IMR-90 (cell line): ENCODE results near the gene F2. TPM values are rescaled to one million over a fixed set of nuclear protein-coding genes. Genes with fewer than 3 reads are reported as not detected.

Experiments
- ATAC-seq: fragments of 200-7000 bp; cut with Tn5 transposase; 2 replicates; pipeline ENCODE4 v1.9.1; 2020; ENCODE audit warnings: low read depth, mild to moderate bottlenecking, moderate library complexity
- BruUV-seq: library from RNA; stranded (reverse); fragments of 400-500 nt; replicated peaks from 2 replicates; lab custom pipeline; 2021; lab: Mats Ljungman, UMichigan
- CTCF ChIA-PET: fragments of 300-600 bp; formaldehyde crosslinking; extraction: SDS; loops from one replicate; lab custom pipeline; 2021; ENCODE audit warnings: antibody characterized with exemption; lab: Yijun Ruan, JAX
- POLR2A ChIA-PET: fragments of 300-600 bp; sonication (Branson Sonifier 250); formaldehyde crosslinking; loops from one replicate; lab custom pipeline; 2022; ENCODE audit warnings: antibody characterized with exemption; ENCODE audit not compliant: unreplicated experiment; lab: Charles Lee
- DNase-seq: peaks from one replicate; pipeline ENCODE4 v3.0.0; 2013
- H2AFZ ChIP-seq: replicated peaks from 2 replicates; pipeline ENCODE3; 2013; ENCODE audit warnings: low read length, mild to moderate bottlenecking; ENCODE audit not compliant: poor library complexity
- H2AK5ac ChIP-seq: 2 replicates; pipeline ENCODE4 v1.6.1; 2013; ENCODE audit warnings: low read depth, low read length, inconsistent platforms
- H2AK9ac ChIP-seq: replicated peaks from 2 replicates; pipeline ENCODE3; 2013; ENCODE audit warnings: mild to moderate bottlenecking, low read depth, low read length, moderate library complexity; ENCODE audit not compliant: poor library complexity
- H2BK120ac ChIP-seq: 2 replicates; pipeline ENCODE4 v1.6.1; 2013; ENCODE audit warnings: low read depth, low read length, inconsistent platforms
- H2BK15ac ChIP-seq: 3 replicates; pipeline ENCODE4 v1.6.1; 2013; ENCODE audit warnings: low read depth, low read length, inconsistent platforms
- H2BK20ac ChIP-seq: 2 replicates; pipeline ENCODE4 v1.6.1; 2013; ENCODE audit warnings: low read depth, mild to moderate bottlenecking, inconsistent platforms, low read length, moderate library complexity
- H2BK5ac ChIP-seq: 2 replicates; pipeline ENCODE4 v1.6.1; 2013; ENCODE audit warnings: mild to moderate bottlenecking, low read depth, low read length, inconsistent platforms; ENCODE audit not compliant: poor library complexity, severe bottlenecking
- H3K14ac ChIP-seq: replicated peaks from 2 replicates; pipeline ENCODE4 v1.6.1; 2013; ENCODE audit warnings: low read depth, low read length, inconsistent platforms
- H3K18ac ChIP-seq: 2 replicates; pipeline ENCODE4 v1.6.1; 2013; ENCODE audit warnings: low read depth, low read length, control low read depth
- H3K23ac ChIP-seq: 2 replicates; pipeline ENCODE4 v1.6.1; 2013; ENCODE audit warnings: low read depth, low read length, inconsistent platforms
- H3K27ac ChIP-seq: 2 replicates; pipeline ENCODE4 v1.5.1; 2013; ENCODE audit warnings: mild to moderate bottlenecking, control low read depth, low read length; ENCODE audit not compliant: insufficient read depth
- H3K27me3 ChIP-seq: 2 replicates; pipeline ENCODE4 v1.6.1; 2013; ENCODE audit warnings: low read length; ENCODE audit not compliant: control insufficient read depth, insufficient read depth
- H3K36me3 ChIP-seq: 2 replicates; pipeline ENCODE4 v1.6.1; 2013; ENCODE audit warnings: low read length, mixed read lengths; ENCODE audit not compliant: control insufficient read depth, insufficient read depth
- H3K4ac ChIP-seq: 2 replicates; pipeline ENCODE4 v1.6.1; 2013; ENCODE audit warnings: low read depth, low read length, inconsistent platforms
- H3K4me1 ChIP-seq: 2 replicates; pipeline ENCODE4 v1.6.1; 2013; ENCODE audit warnings: low read length, mixed read lengths; ENCODE audit not compliant: control insufficient read depth, insufficient read depth
- H3K4me2 ChIP-seq: 2 replicates; pipeline ENCODE4 v1.6.1; 2013; ENCODE audit warnings: low read depth, mild to moderate bottlenecking, control low read depth, low read length, moderate library complexity
- H3K4me3 ChIP-seq: 2 replicates; pipeline ENCODE4 v1.5.1; 2013; ENCODE audit warnings: low read depth, mild to moderate bottlenecking, control low read depth, low read length, moderate library complexity; ENCODE audit not compliant: insufficient read depth
- H3K56ac ChIP-seq: 2 replicates; pipeline ENCODE4 v1.6.1; 2013; ENCODE audit warnings: low read length, inconsistent platforms; ENCODE audit not compliant: insufficient read depth; ENCODE audit errors: extremely low read depth
- H3K79me1 ChIP-seq, 2 experiments: 2 replicates each; pipeline ENCODE4 v1.6.1; 2013; ENCODE audit warnings: low read length in 2 of 2, inconsistent platforms in 1 of 2, low read depth in 1 of 2
- H3K9ac ChIP-seq: 2 replicates; pipeline ENCODE4 v1.6.1; 2013; ENCODE audit warnings: low read depth, low read length, control low read depth
- H3K9me1 ChIP-seq: 2 replicates; pipeline ENCODE4 v1.6.1; 2013; ENCODE audit warnings: low read length, inconsistent platforms; ENCODE audit not compliant: insufficient read depth
- H3K9me3 ChIP-seq: 2 replicates; pipeline ENCODE4 v1.6.1; 2013; ENCODE audit warnings: low read length; ENCODE audit not compliant: control insufficient read depth, insufficient read depth
- H4K20me1 ChIP-seq: 2 replicates; pipeline ENCODE4 v1.6.1; 2013; ENCODE audit warnings: low read length, inconsistent platforms; ENCODE audit not compliant: insufficient read depth
- H4K5ac ChIP-seq: 2 replicates; pipeline ENCODE4 v1.6.1; 2013; ENCODE audit warnings: mild to moderate bottlenecking, low read depth, low read length, control low read depth
- H4K8ac ChIP-seq, 2 experiments: 2 replicates each; pipeline ENCODE4 v1.6.1; 2013; ENCODE audit warnings: low read depth in 2 of 2, low read length in 2 of 2, control low read depth in 1 of 2, inconsistent platforms in 1 of 2
- H4K91ac ChIP-seq: 2 replicates; pipeline ENCODE4 v1.6.1; 2013; ENCODE audit warnings: low read depth, low read length, inconsistent platforms; ENCODE audit not compliant: insufficient read depth
- BHLHE40 ChIP-seq: fragments of 150-350 bp; IDR thresholded peaks from 2 replicates; pipeline ENCODE4 v1.6.1; 2016; ENCODE audit warnings: mild to moderate bottlenecking, low read depth, low read length
- CHD1 ChIP-seq: IDR thresholded peaks from 2 replicates; pipeline ENCODE4 v1.6.1; 2012; ENCODE audit warnings: low read depth, low read length, improper control_type of control experiment
- FOS ChIP-seq: fragments of 150-350 bp; IDR thresholded peaks from 2 replicates; pipeline ENCODE4 v1.6.1; 2016; ENCODE audit warnings: low read depth, low read length
- MAFK ChIP-seq: IDR thresholded peaks from 2 replicates; pipeline ENCODE4 v1.6.1; 2012; ENCODE audit warnings: low read depth, low read length, improper control_type of control experiment
- MAZ ChIP-seq: IDR thresholded peaks from 2 replicates; pipeline ENCODE4 v1.6.1; 2012; ENCODE audit warnings: low read depth, mild to moderate bottlenecking, low read length, improper control_type of control experiment, moderate library complexity, borderline replicate concordance
- MXI1 ChIP-seq: IDR thresholded peaks from 2 replicates; pipeline ENCODE4 v1.6.1; 2012; ENCODE audit warnings: low read depth, mild to moderate bottlenecking, low read length, moderate library complexity, borderline replicate concordance
- NFE2L2 ChIP-seq: fragments of 150-350 bp; IDR thresholded peaks from 2 replicates; pipeline ENCODE4 v1.6.1; 2016; ENCODE audit warnings: low read depth, mild to moderate bottlenecking, low read length
- POLR2A ChIP-seq: IDR thresholded peaks from 2 replicates; pipeline ENCODE4 v1.6.1; 2012; ENCODE audit warnings: mild to moderate bottlenecking, low read depth, low read length
- RAD21 ChIP-seq: IDR thresholded peaks from 2 replicates; pipeline ENCODE4 v1.6.1; 2012; ENCODE audit warnings: low read length, improper control_type of control experiment
- RCOR1 ChIP-seq: IDR thresholded peaks from 2 replicates; pipeline ENCODE4 v1.6.1; 2012; ENCODE audit warnings: mild to moderate bottlenecking, low read length, improper control_type of control experiment; ENCODE audit not compliant: insufficient replicate concordance
- RFX5 ChIP-seq: IDR thresholded peaks from 2 replicates; pipeline ENCODE4 v1.8.0; 2012; ENCODE audit warnings: low read depth, mild to moderate bottlenecking, low read length, moderate library complexity
- SMC3 ChIP-seq: fragments of 150-350 bp; IDR thresholded peaks from 2 replicates; pipeline ENCODE4 v1.6.1; 2016; ENCODE audit warnings: low read depth, mild to moderate bottlenecking, antibody characterized with exemption, low read length, moderate library complexity
- WGBS, 2 experiments: methylation state at CpG; one replicate each; pipeline versions ENCODE4 v1.1.5 to v1.1.7; 2013; ENCODE audit warnings: missing lambda C conversion rate in 2 of 2; ENCODE audit not compliant: insufficient read length in 1 of 2; ENCODE audit errors: extremely low coverage in 2 of 2; 5-methylcytosine and 5-hydroxymethylcytosine counted together
- dilution Hi-C: fragments of 300-500 bp; cut with HindIII; formaldehyde crosslinking; loops from one replicate; pipeline ENCODE4 v1.14.3; 2018; ENCODE audit warnings: low sequenced_read_pairs; ENCODE audit not compliant: unreplicated experiment
- in situ Hi-C: fragments of 300-500 bp; cut with MboI; formaldehyde crosslinking; loops from 3 replicates; pipeline ENCODE4 v1.14.3; 2019; ENCODE audit warnings: low sequenced_read_pairs, inconsistent platforms, mixed read lengths
- intact Hi-C: fragments of 100-400 bp; cut with micrococcal nuclease; formaldehyde crosslinking; loops from 2 replicates; pipeline ENCODE4 v1.10.0; 2022
- polyA plus RNA-seq, 3 experiments: library from polyadenylated mRNA; depleted of rRNA; stranded (reverse); fragments of >200 nt; gene quantifications; 2 replicates each; pipeline ENCODE4 v1.2.3, GENCODE V29; 2012; ENCODE audit warnings: low replicate concordance in 1 of 3
- total RNA-seq: library from RNA; depleted of rRNA; stranded (reverse); fragments of >200 nt; gene quantifications from 2 replicates; pipeline ENCODE4 v1.2.3, GENCODE V29; 2012
- TF ChIP-seq, protein P1 (sequence below): conservative IDR thresholded peaks from 2 replicates; pipeline ENCODE4 v1.5.1; 2012; ENCODE audit warnings: mild to moderate bottlenecking, low read depth, low read length, improper control_type of control experiment
- TF ChIP-seq, protein P2 (sequence below): fragments of 150-350 bp; IDR thresholded peaks from 2 replicates; pipeline ENCODE4 v1.6.1; 2016; ENCODE audit warnings: low read depth, mild to moderate bottlenecking, low read length, moderate library complexity, borderline replicate concordance

F2 gene
- total and polyA plus RNA-seq, 2 of the 4 experiments (the other 2 are of a cell fraction) = not detected

DNA sequence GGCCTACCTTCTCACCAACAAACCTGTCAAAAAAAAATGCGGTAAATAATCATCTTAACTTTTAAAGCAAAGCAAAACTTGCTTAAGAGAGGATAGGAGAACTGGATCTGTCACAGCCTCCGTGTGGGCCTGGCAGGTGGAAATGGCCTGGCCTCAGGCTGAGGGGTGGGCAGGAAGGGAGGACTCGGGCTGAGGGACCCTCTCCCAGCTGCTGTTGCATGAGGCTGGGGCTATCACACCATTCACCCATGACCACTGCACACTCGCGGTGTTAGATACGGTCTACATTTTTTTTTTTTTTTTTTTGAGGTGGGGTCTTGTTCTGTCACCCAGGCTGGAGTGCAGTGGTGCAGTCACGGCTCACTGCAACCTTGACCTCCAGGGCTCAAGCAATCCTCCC, 43.1 kb upstream of the F2 start:
- Histone ChIP-seq H3K79me1 (peaks cover 0 to 8% of the 10 kb centered on the region in 2 experiments; a peak in 1 of 4 replicates), H3K9me1 (peaks cover 8% of the 10 kb centered on the region; the same call in 1 of the 2 replicates), H3K36me3 (peaks cover 60% of the 10 kb centered on the region), H3K9ac (no peak overlapping the region), H3K4me3 (no peak overlapping the region), H3K56ac (no peak overlapping the region), H2AK5ac (no peak overlapping the region), H2BK15ac (no peak overlapping the region), H3K23ac (no peak overlapping the region), H3K4me1 (peaks cover 10% of the 10 kb centered on the region), H2BK120ac (no peak overlapping the region), H3K14ac (no peak overlapping the region), H3K27me3 (no peaks in the 10 kb centered on the region), H2BK20ac (no peak overlapping the region), H4K20me1 (0 out of 2 replicates have a peak, but pooled peaks cover 3% of the 10 kb centered on the region), H2AFZ (no peak overlapping the region), H3K4me2 (no peak overlapping the region), H4K8ac (peak overlapping the region in 1 of 2 experiments; percentile 56; a peak in 1 of 4 replicates), H4K5ac (peak overlapping the region; percentile 77), H3K9me3 (no peaks in the 10 kb centered on the region), H4K91ac (peak overlapping the region; percentile 8; the same call in 1 of the 2 replicates), H3K4ac (peak overlapping the region; percentile 82; the same call in 1 of the 2 replicates), H2AK9ac (peak overlapping the region; percentile 74), H3K18ac (peak overlapping the region; percentile 16), H2BK5ac (peak overlapping the region; percentile 40), H3K27ac (peak overlapping the region; percentile 8; the same call in 1 of the 2 replicates)
- BruUV-seq = no TSS peak
- TF ChIP-seq MAFK (no peak), RAD21 (no peak), CHD1 (no peak), MAZ (no peak), RFX5 (no peak), RCOR1 (no peak), POLR2A (no peak), BHLHE40 (no peak), FOS (no peak), SMC3 (no peak), MXI1 (no peak), NFE2L2 (no peak)
- TF ChIP-seq, protein P1, sequence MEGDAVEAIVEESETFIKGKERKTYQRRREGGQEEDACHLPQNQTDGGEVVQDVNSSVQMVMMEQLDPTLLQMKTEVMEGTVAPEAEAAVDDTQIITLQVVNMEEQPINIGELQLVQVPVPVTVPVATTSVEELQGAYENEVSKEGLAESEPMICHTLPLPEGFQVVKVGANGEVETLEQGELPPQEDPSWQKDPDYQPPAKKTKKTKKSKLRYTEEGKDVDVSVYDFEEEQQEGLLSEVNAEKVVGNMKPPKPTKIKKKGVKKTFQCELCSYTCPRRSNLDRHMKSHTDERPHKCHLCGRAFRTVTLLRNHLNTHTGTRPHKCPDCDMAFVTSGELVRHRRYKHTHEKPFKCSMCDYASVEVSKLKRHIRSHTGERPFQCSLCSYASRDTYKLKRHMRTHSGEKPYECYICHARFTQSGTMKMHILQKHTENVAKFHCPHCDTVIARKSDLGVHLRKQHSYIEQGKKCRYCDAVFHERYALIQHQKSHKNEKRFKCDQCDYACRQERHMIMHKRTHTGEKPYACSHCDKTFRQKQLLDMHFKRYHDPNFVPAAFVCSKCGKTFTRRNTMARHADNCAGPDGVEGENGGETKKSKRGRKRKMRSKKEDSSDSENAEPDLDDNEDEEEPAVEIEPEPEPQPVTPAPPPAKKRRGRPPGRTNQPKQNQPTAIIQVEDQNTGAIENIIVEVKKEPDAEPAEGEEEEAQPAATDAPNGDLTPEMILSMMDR = no peak
- TF ChIP-seq, protein P2, sequence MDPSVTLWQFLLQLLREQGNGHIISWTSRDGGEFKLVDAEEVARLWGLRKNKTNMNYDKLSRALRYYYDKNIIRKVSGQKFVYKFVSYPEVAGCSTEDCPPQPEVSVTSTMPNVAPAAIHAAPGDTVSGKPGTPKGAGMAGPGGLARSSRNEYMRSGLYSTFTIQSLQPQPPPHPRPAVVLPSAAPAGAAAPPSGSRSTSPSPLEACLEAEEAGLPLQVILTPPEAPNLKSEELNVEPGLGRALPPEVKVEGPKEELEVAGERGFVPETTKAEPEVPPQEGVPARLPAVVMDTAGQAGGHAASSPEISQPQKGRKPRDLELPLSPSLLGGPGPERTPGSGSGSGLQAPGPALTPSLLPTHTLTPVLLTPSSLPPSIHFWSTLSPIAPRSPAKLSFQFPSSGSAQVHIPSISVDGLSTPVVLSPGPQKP = no peak
- dilution Hi-C loops (no loop called here), in situ Hi-C loops (no loop called here), intact Hi-C loops (no loop called here)
- ATAC-seq (no peak), DNase-seq (no peak)
- ChIA-PET CTCF (no interaction called here), POLR2A (no interaction called here)
- WGBS, 2 experiments = no CpG with 5 or more reads among the region's 7 CpGs
